HFF-Myc (cell line): ENCODE measurements around the gene APOF.

ENCODE experiments used
- DNase-seq: peaks from one replicate; pipeline ENCODE4 v3.0.0-alpha.2; 2011; ENCODE audit warnings: low read depth; ENCODE audit errors: extremely low read depth
- H3K4me3 ChIP-seq: replicated peaks from 2 replicates; pipeline ENCODE4 v1.5.1; 2011; ENCODE audit warnings: low read depth, mild to moderate bottlenecking, control low read depth, low read length
- CTCF ChIP-seq: IDR thresholded peaks from 2 replicates; pipeline ENCODE4 v1.5.1; 2012; ENCODE audit warnings: mild to moderate bottlenecking, low read depth, low read length, control low read depth; ENCODE audit errors: missing control alignments

Gene APOF

GRCh38 chr12:56398324-56398723 lies 35.7 kb upstream of the APOF start:
- no peak overlapping the region for H3K4me3 ChIP-seq
- no peak for DNase-seq
- TF ChIP-seq CTCF = no peak

- no peak for DNase-seq
- TF ChIP-seq CTCF = no peak
- no peak overlapping the region for H3K4me3 ChIP-seq
Observed at GRCh38 chr12:56392331-56392730, 29.7 kb upstream of the APOF start.

- no peak for TF ChIP-seq CTCF
- H3K4me3 ChIP-seq = no peak overlapping the region
- DNase-seq = no peak
Observed at GRCh38 chr12:56391721-56392120, 29.1 kb upstream of the APOF start.

- no peak for DNase-seq
- H3K4me3 ChIP-seq = no peak overlapping the region
- no peak for TF ChIP-seq CTCF
Observed at GRCh38 chr12:56389412-56389811, 26.8 kb upstream of the APOF start.

- no peak for DNase-seq
- H3K4me3 ChIP-seq = no peak overlapping the region
- no peak for TF ChIP-seq CTCF
Observed at GRCh38 chr12:56387152-56387736, 24.6 kb upstream of the APOF start.

GRCh38 chr12:56385873-56386272 lies 23.2 kb upstream of the APOF start:
- no peak for TF ChIP-seq CTCF
- no peak overlapping the region for H3K4me3 ChIP-seq
- no peak for DNase-seq

GRCh38 chr12:56382611-56383010 lies 20.0 kb upstream of the APOF start:
- no peak overlapping the region for H3K4me3 ChIP-seq
- TF ChIP-seq CTCF = no peak
- no peak for DNase-seq
